ENCODE data around the gene PTPRM.

- TF ChIP-seq CTCF (IDR thresholded peaks at IDR 0.05), result no peak
- no peak for TF ChIP-seq POLR2A (IDR thresholded peaks at IDR 0.05)
- no peak for TF ChIP-seq POLR2AphosphoS5 (IDR thresholded peaks at IDR 0.05)
- no peak for TF ChIP-seq EP300 (IDR thresholded peaks at IDR 0.05; ENCODE audit: low read depth)
These were observed 5.7 kb downstream of the PTPRM start for GRCh38 chr18:7572822-7573221.
